K562 (cell line): ENCODE results near the gene SLC44A5. TPM values are rescaled to one million over a fixed set of nuclear protein-coding genes. Genes with fewer than 3 reads are reported as not detected.

ENCODE experiments used
- ATAC-seq: fragments of 200-7000 bp; cut with Tn5 transposase; 3 replicates; pipeline ENCODE4 v1.9.1; 2020; ENCODE audit warnings: moderate library complexity
- BruUV-seq: library from RNA; stranded (reverse); fragments of 400-500 nt; replicated peaks from 2 replicates; lab custom pipeline; 2021; lab: Mats Ljungman, UMichigan
- CTCF ChIA-PET: fragments of 300-600 bp; formaldehyde crosslinking; extraction: SDS; loops from one replicate; lab custom pipeline; 2021; ENCODE audit warnings: low intra/inter-chr PET ratio; lab: Yijun Ruan, JAX
- POLR2A ChIA-PET: fragments of 300-600, 350-650 bp; sonication (Branson Sonifier 250); formaldehyde crosslinking; extraction: SDS; loops from one replicate; lab custom pipeline; 2021; ENCODE audit warnings: antibody characterized with exemption, inconsistent platforms; lab: Yijun Ruan, JAX
- DNase-seq, 4 experiments: peaks; one replicate each; pipeline versions ENCODE4 v3.0.0 to v3.0.0-alpha.2; 2011 to 2018; ENCODE audit warnings: low spot score in 3 of 4, mixed read lengths in 3 of 4; ENCODE audit errors: extremely low read depth in 1 of 4
- FAIRE-seq: peaks from 2 replicates; lab custom pipeline; 2011; peaks lifted over from hg19 to GRCh38; lab: Jason Lieb, UNC
- H2AFZ ChIP-seq: 2 replicates; pipeline ENCODE4 v1.6.0; 2011; ENCODE audit warnings: low read depth, low read length, control low read depth, inconsistent platforms
- H3K27ac ChIP-seq: fragments of 200-600 bp; 3 replicates; pipeline ENCODE4 v1.8.0; 2011; ENCODE audit warnings: low read depth, mild to moderate bottlenecking, control low read depth, inconsistent platforms, low read length, moderate library complexity, mixed read lengths; ENCODE audit errors: extremely low read depth
- H3K27me3 ChIP-seq, 2 experiments: fragments of 300-600 bp in 1 of 2; 2 replicates in 1 of 2; 3 replicates in 1 of 2; pipeline versions ENCODE4 v1.6.0 to v1.8.0; 2011; ENCODE audit warnings: inconsistent platforms in 2 of 2, low read length in 2 of 2, mild to moderate bottlenecking in 1 of 2, mixed read lengths in 1 of 2, moderate library complexity in 1 of 2; ENCODE audit not compliant: control insufficient read depth in 2 of 2, insufficient read depth in 2 of 2
- H3K36me3 ChIP-seq: fragments of 300-600 bp; 3 replicates; pipeline ENCODE4 v1.8.0; 2011; ENCODE audit warnings: mild to moderate bottlenecking, low read length, inconsistent platforms; ENCODE audit not compliant: control insufficient read depth, insufficient read depth
- H3K4me1 ChIP-seq, 2 experiments: fragments of 200-600 bp in 1 of 2; replicated peaks in 1 of 2; 2 replicates in 1 of 2; 3 replicates in 1 of 2; pipeline versions ENCODE4 v1.5.1 to v1.8.0; 2011; ENCODE audit warnings: inconsistent platforms in 2 of 2, low read length in 2 of 2, mild to moderate bottlenecking in 1 of 2, mixed read lengths in 1 of 2, moderate library complexity in 1 of 2; ENCODE audit not compliant: control insufficient read depth in 2 of 2, insufficient read depth in 2 of 2
- H3K4me2 ChIP-seq: 2 replicates; pipeline ENCODE4 v1.6.1; 2011; ENCODE audit warnings: low read length, control low read depth, inconsistent platforms, mixed read lengths; ENCODE audit not compliant: insufficient read depth
- H3K4me3 ChIP-seq: fragments of 200-600 bp; sonication (generic), shearing (Covaris generic); 2 replicates; pipeline ENCODE4 v1.5.1; 2016; ENCODE audit warnings: control low read depth, inconsistent platforms
- H3K79me2 ChIP-seq: fragments of 200-600 bp; 3 replicates; pipeline ENCODE4 v1.8.0; 2011; ENCODE audit warnings: low read length, inconsistent platforms; ENCODE audit not compliant: control insufficient read depth, insufficient read depth
- H3K9ac ChIP-seq, 2 experiments: 2 replicates each; pipeline versions ENCODE4 v1.6.0 to v1.6.1; 2011; ENCODE audit warnings: low read depth in 2 of 2, low read length in 2 of 2, control low read depth in 1 of 2, inconsistent platforms in 1 of 2, mild to moderate bottlenecking in 1 of 2, mixed read lengths in 1 of 2; ENCODE audit not compliant: insufficient read depth in 1 of 2
- H3K9me1 ChIP-seq: one replicate; pipeline ENCODE4 v1.6.0; 2011; ENCODE audit warnings: inconsistent platforms, mild to moderate bottlenecking, low read length, moderate library complexity; ENCODE audit not compliant: control insufficient read depth, insufficient read depth
- H3K9me3 ChIP-seq: replicated peaks from 2 replicates; pipeline ENCODE4 v1.5.1; 2011; ENCODE audit warnings: low read depth, low read length, inconsistent platforms; ENCODE audit not compliant: control insufficient read depth, insufficient read depth
- H4K20me1 ChIP-seq: replicated peaks from 2 replicates; pipeline ENCODE4 v1.6.1; 2011; ENCODE audit warnings: low read length, inconsistent platforms, mixed read lengths; ENCODE audit not compliant: control insufficient read depth, insufficient read depth
- ARID4B ChIP-seq: sonication (generic); formaldehyde crosslinking; IDR thresholded peaks from 2 replicates; pipeline ENCODE4 v1.8.0; 2022; ENCODE audit warnings: mild to moderate bottlenecking, missing genetic modification reagents
- CREM ChIP-seq: IDR thresholded peaks from 2 replicates; pipeline ENCODE4 v1.6.1; 2014; ENCODE audit warnings: antibody characterized with exemption, low read depth
- DLX4 ChIP-seq: fragments of 250-450 bp; sonication (Bioruptor Pico); IDR thresholded peaks from 2 replicates; pipeline ENCODE4 v1.6.1; 2021; ENCODE audit warnings: mild to moderate bottlenecking
- NFATC3 ChIP-seq: fragments of 450-650 bp; IDR thresholded peaks from 2 replicates; pipeline ENCODE4 v1.6.1; 2017; ENCODE audit warnings: mild to moderate bottlenecking
- NR0B1 ChIP-seq: fragments of 450-650 bp; IDR thresholded peaks from one replicate; pipeline ENCODE4 v1.6.1; 2018; ENCODE audit warnings: mild to moderate bottlenecking, moderate library complexity; ENCODE audit not compliant: partially characterized antibody
- THRA ChIP-seq: fragments of 450-650 bp; IDR thresholded peaks from 2 replicates; pipeline ENCODE4 v1.6.1; 2017; ENCODE audit warnings: mild to moderate bottlenecking, moderate library complexity
- XRCC3 ChIP-seq: fragments of 450-650 bp; IDR thresholded peaks from 2 replicates; pipeline ENCODE4 v1.6.1; 2017; ENCODE audit warnings: mild to moderate bottlenecking, moderate library complexity
- ZNF740 ChIP-seq, 3 experiments: fragments of 200-800 bp in 1 of 3; sonication (Bioruptor generic) in 1 of 3; sonication (generic) in 1 of 3; formaldehyde crosslinking in 1 of 3; IDR thresholded peaks; 2 replicates each; pipeline versions ENCODE4 v1.6.1 to v1.8.0; 2016 to 2022; ENCODE audit warnings: mild to moderate bottlenecking in 2 of 3, missing compliant biosample characterization in 2 of 3, missing genetic modification characterization in 2 of 3, missing genetic modification reagents in 1 of 3
- WGBS: fragments of 100-300 bp; shearing (Covaris generic); methylation state at CpG from one replicate; pipeline ENCODE4 v1.1.6; 2016; ENCODE audit warnings: low coverage, mixed read lengths; ENCODE audit not compliant: insufficient coverage; ENCODE audit errors: missing lambda C conversion rate; 5-methylcytosine and 5-hydroxymethylcytosine counted together
- in situ Hi-C: fragments of 300-500 bp; cut with MboI; formaldehyde crosslinking; loops from 4 replicates; pipeline ENCODE4 v1.15.0; 2018; ENCODE audit warnings: inconsistent platforms, mixed read lengths
- intact Hi-C: fragments of 100-400 bp; cut with micrococcal nuclease; formaldehyde crosslinking; loops from 2 replicates; pipeline ENCODE4 v1.14.2; 2022
- polyA plus RNA-seq, 8 experiments: library from polyadenylated mRNA; depleted of rRNA in 4 of 8; stranded (reverse) in 5 of 8; unstranded in 3 of 8; fragments of >200 nt; fragmentation: Nextera tagmentation in 2 of 8; fragmentation: Illumina TruSeq in 1 of 8; extraction: Ambion mirVana in 2 of 8; extraction: Trizol in 1 of 8; gene quantifications; 2 replicates each; pipeline versions ENCODE4 v1.2.1 to v1.2.3, GENCODE V29; 2011 to 2014; ENCODE audit warnings: inconsistent platforms in 1 of 8, missing spikeins in 1 of 8
- total RNA-seq, 7 experiments: library from RNA; depleted of rRNA in 6 of 7; stranded (reverse); fragments of >200 nt in 6 of 7; fragmentation: Illumina TruSeq in 2 of 7; extraction: Trizol in 2 of 7; gene quantifications; 2 replicates each; pipeline versions ENCODE4 v1.2.1 to v1.2.3, GENCODE V29; 2011 to 2021; ENCODE audit warnings: low replicate concordance in 1 of 7

The SLC44A5 gene
- total and polyA plus RNA-seq, 9 of the 15 experiments (the other 6 are each of a cell fraction or from before 2014, with no cell fraction given), result 1.2 to 10.1 (median 3.2) TPM

- WGBS, result 53% methylated on average over 3 of the region's 3 CpGs
- DNase-seq, result no peak
- no peak for TF ChIP-seq CREM
- TF ChIP-seq NFATC3, result no peak
- TF ChIP-seq NR0B1, result no peak
- TF ChIP-seq ARID4B (CRISPR knock-in tag), result no peak
- TF ChIP-seq THRA, result no peak
- TF ChIP-seq ZNF740 (CRISPR knock-in tag; IDR thresholded peaks at IDR 0.05), result no peak
- TF ChIP-seq ZNF740 (tag; IDR thresholded peaks at IDR 0.05), result no peak
- TF ChIP-seq XRCC3, result no peak
- TF ChIP-seq DLX4 (CRISPR knock-in tag), result no peak
- in situ Hi-C loops, result no loop called here
- FAIRE-seq, result no peak
- Histone ChIP-seq H3K4me2 (no peak overlapping the region), H3K9me1 (no peaks in the 10 kb centered on the region), H2AFZ (no peak overlapping the region), H3K27me3 (no peaks in the 10 kb centered on the region), H3K27ac (no peak overlapping the region), H3K9me3 (no peaks in the 10 kb centered on the region), H3K9ac (no peak overlapping the region), H3K4me1 (no peaks in the 10 kb centered on the region), H3K4me3 (no peak overlapping the region), H4K20me1 (no peaks in the 10 kb centered on the region), H3K79me2 (no peaks in the 10 kb centered on the region), H3K36me3 (no peaks in the 10 kb centered on the region)
- no TSS peak for BruUV-seq
- ATAC-seq, result no peak
- ChIA-PET CTCF (no interaction called here), POLR2A (interaction anchor here (1.2 kb wide), 1 partner anchor 11 kb away, joined by 3 read pairs; no protein-coding TSS in a partner anchor)
- intact Hi-C loops, result no loop called here
These were observed 149.0 kb downstream of the SLC44A5 start for GRCh38 chr1:75461808-75462325.
